Brain pericyte (primary cell): ENCODE data around the gene MRPL55.
A peak's percentile ranks its signal among the peaks of the same experiment; 100 is the strongest.
"Not testable (repeated sequence)": the region's sequence is repeated elsewhere in the genome, so short reads cannot be mapped to it uniquely, and the experiment has no call there.

Experiments used
- DNase-seq: peaks from one replicate; pipeline ENCODE4 v3.0.0-alpha.2; 2012; ENCODE audit warnings: low read depth, low spot score

The MRPL55 gene

DNA sequence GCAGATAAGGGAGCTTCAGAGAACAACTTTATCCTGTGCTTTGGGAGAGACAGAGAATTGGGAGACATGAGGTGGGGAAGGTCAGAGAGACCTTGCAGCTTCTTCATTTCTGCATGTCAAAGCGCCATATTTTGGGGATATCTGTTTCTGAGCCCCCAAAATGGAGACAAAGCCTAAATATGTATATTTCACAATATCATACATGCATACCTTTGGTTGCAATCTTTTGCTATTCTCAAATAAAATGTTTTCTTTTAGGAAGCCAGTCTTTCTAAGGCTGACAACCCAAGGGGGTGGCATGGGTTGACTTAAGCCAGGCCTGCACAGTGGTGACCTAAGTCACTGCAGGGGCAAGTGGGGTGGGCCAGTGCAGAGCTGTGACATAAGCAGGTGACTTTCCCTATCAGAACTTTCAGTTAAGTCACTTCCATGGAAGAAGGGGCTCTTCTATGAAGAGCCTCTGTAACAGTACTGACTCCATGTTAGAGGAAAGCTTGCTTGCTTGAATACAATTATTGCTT is 13.9 kb upstream of the MRPL55 start:
- no peak for DNase-seq

DNA sequence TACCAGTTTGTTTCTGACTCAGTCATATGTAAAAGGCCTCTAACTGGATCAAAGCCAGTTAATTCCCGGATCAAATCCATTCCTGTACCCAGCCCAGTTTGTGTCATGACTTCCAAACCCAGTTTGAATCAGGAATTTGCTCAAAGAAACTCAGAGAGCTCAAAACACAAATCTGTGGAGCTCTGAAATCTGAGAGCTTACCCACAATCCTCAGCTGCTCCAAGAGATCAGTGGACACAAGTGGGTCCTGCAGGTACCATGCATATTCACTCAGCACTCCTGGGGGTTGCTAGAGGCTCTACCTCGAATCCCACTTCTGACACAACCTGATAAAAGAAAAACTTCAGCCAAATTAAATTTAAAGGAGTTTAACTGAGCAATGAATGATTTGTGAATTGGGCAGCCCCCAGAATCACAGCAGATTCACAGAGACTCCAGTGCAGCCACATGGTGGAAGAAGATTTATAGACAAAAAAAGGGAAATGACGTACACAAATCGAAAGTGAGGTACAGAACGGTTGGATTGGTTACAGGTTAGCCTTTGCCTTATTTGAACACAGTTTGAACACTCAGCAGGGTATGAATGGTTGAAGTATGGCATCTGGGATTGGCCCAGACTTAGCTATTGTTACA is 11.9 kb upstream of the MRPL55 start:
- DNase-seq = no peak

DNA sequence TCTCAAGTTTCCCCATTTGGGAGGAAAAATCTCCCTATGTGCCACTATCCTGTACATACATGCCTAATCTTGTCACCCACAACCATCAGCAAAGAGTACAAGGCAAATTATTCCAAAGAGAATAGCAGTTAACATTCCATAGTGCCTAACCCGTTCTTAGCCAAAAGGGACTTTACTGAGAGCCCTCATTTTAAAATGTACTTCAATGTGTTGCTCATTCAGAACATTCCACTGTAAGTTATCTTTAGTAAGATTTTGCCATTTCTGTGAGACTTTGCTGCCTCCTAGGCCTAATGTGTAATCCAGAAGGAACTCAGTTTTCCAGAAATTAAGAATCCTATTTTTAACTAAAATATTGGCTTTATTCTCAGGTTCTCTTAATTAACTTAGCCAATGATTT is 11.3 kb upstream of the MRPL55 start:
- no peak for DNase-seq

DNA sequence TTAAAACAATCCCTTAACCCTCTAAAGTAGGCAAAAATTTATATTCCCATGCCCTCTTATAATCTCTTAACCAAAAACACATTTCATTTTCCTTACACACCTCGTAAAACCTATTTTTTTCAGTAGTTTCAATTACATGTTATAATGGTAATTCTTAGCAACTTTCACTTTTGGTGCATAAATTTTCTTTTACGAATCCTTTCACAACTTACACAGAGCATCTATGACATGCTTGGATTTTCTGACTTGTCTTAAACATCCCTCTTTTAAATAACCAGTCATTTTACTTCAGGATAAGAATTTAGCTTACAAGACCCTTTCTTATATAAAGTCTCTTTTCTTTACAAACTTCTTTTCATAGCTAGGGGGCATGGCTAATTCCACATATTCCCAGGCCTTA is 8.9 kb upstream of the MRPL55 start:
- DNase-seq = no peak

DNA sequence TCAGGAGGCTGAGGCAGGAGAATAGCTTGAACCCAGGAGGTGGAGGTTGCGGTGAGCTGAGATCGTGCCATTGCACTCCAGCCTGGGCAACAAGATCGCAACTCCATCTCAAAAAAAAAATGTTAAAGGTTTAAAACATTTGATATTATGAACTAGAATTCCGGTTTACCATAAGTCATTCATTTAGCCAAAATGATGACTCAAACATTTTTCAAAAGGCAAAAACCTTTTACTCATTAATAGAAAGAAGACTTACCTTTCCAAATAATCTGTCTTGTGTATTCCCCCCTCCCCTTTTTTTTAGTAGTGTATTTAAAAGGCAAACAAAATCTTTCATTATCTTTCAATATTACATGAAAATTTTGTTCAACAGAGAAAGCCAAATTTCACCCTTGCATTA is 8.2 kb upstream of the MRPL55 start:
- DNase-seq = no peak

DNA sequence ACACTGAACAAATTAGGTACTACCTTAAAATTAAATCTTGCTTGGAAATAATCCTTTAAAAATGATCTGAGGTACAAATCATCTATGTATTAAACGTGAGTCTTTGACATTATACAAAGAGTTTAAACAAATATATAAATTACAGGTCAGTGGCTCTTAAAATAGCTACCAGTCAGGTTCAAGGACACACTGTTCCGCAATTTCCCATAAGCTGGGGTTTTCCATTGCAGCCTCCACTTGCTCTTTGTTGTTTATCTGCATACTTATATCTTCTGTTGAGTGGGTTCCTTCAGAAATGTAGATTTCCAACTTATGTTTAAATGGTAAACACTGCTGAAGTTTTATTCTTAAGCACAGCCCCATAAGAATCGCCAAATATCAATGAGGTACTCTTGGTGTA is 5.7 kb upstream of the MRPL55 start:
- DNase-seq = no peak

DNA sequence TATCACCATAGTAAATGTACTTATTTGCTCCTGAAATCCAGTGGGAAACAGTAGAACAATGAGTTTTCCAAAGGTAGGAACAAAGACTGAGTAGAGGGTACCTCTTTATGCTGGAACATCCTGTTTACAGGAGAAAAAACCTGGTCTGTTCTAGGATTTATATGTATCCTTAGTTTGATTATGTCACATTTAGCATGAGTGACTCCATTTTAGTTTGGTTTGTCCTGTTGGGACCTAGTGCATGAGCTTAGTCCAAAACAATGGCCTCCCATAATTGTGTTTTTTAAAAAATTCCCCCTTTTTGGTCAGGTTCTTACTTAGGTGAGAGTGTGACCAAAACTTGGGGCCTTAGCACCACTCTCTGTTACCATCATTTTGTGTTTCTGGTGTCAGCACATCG is 3.5 kb upstream of the MRPL55 start:
- no peak for DNase-seq

DNA sequence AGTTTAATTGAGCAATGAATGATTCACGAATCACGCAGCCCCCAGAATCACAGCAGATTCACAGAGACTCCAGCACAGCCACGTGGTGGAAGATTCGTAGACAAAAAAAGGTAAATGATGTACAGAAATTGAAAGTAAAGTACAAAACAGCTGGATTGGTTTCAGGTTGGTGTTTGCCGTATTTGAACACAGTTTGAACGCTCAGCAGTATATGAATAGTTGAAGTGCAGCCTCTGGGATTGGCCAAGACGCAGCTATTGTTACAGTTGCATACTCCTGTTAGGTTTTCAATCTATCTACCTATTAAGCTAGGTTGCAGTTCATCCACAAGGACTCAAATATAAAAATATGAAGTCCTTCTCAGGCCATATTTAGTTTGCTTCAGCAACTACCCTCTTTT is 3.1 kb upstream of the MRPL55 start:
- DNase-seq = no peak

DNA sequence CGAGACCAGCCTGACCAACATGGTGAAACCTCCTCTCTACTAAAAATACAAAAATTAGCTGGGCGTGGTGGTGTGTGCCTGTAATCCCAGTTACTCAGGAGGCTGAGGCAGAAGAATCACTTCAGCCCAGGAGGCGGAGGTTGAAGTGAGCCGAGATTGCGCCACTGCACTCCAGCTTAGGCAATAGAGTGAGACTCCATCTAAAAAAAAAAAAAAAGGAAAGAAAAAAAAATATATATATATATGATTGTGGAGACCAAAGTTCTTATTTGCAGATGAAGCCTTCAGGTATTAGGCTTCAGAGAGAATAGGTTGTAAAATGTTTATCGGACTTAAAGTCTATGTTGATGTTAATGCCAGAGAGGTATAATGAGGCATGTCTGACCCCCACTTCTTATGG is 2.2 kb upstream of the MRPL55 start:
- not testable (repeated sequence) for DNase-seq

DNA sequence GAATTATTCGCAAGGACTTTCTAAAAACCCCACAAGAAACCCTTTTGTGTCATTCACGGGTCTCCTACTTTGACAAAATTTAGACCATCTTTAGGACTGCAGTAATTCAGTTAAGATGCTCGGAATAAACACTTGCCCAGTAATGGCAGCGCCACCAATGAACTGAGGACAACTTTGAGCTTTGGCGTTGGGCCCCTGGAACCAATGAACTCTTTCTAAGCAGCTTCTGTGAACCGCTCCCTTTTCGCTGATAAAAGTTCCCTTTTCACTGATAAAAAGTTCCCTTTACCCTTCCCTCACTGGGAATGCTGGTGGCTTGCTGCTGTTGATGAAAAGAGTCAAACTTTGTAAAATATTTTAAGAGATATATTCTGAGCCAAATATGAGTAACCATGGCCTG is 1.5 kb upstream of the MRPL55 start:
- DNase-seq = no peak

DNA sequence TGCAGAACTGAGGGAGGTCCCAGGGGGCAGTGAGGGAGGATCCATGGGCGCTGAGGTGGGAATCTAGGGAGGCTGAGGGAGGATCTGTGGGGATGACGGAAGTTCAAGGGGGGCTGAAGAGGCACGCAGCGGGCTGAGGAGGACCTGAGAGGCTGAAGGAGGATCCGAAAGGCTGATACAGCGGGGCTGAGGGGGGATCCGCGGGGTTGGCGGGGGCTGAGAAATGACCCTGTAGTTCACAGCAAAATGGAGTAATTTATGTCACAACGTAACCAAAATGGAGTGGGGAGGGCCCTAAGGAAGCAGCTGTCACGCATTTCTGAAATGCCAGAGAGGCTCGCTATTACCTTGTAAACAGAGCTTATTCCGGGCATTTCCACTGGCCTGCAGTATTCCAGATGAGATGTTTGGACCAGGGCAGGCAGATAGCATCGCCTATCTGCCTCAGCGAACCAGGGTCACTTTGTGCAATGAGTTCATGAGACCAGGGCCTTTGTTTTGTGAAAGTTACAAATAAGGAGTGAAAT is 926 bp upstream of the MRPL55 start:
- no peak for DNase-seq

DNA sequence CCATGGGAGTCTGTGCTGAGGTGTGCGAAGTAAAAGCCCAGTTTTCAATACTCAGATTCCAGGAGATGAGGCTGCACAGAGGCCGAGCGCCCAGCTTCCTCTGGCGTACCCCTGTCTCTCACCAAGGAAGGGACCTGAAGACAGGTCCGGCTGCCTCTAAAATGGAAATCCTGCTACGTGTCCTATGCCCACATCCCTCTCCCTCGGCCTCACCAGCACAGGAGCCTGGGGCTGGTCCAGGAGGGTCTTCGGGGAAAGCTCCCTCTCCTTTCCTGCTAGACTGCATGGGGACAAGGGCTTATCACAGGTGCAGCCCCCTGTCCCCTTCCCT is 392 bp downstream of the MRPL55 start:
- DNase-seq = no peak

DNA sequence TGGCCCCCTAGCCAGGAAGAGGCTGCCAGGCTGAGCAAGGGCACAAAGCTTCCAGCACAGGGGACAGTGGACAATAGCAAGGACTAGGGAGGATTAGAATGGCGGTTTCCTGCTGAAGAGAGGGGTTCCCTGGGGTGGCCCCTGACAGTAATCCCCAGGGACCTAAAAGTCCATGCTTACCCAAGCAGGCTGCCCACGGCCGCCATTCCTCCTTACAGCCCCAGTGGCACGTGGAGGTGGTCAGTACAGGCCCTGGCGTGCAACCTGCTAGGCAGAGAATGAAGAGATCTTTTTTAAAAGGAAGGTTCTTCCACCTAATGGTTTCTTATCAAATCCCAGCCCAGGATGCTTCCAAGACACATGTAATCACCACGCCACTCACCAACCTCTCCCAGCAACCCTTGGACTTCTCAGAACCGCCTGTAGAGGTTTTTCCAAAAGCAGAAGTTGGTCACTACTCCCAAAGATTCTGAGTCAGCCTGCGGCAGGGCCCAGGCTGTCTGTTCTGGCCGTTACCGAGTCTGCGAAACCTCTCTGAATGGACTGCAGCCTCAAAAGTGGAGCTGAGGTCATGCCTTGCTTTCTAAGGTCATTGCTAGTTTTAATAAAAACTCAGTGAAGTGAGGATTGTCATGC is 926 bp downstream of the MRPL55 start:
- DNase-seq = no peak

DNA sequence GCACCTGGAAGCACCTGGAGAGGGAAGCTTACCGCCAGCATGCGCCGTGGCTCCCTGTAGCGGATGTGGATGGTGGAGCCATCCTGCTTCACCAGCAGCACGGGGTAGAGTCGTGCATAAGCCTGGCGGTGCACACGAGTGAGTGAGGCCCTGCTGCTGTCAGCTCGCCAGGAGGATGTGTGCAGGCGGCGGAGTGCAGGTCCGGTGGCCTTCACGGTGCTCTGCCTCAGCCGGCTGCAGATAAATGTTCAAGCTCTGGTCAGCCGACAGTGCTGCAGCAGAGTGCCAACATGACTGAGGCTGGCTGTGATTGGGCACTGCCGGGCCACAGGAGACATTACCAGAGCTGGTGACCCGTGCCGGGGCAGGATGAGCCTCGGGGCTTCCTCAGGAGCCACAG is 1.5 kb downstream of the MRPL55 start:
- no peak for DNase-seq

DNA sequence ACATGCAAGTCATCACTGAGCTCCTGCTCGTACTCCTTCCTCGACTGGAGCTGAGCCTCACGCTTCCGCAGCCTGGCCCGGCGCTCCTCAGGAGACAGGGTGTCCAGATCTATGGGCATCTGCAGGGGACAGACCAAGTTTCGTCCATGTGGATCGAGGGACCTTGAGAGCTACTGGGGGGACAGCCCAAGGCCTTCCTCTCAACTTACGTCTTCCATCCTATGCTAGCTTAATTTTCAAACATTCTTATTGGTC is 2.4 kb downstream of the MRPL55 start:
- DNase-seq = no peak

DNA sequence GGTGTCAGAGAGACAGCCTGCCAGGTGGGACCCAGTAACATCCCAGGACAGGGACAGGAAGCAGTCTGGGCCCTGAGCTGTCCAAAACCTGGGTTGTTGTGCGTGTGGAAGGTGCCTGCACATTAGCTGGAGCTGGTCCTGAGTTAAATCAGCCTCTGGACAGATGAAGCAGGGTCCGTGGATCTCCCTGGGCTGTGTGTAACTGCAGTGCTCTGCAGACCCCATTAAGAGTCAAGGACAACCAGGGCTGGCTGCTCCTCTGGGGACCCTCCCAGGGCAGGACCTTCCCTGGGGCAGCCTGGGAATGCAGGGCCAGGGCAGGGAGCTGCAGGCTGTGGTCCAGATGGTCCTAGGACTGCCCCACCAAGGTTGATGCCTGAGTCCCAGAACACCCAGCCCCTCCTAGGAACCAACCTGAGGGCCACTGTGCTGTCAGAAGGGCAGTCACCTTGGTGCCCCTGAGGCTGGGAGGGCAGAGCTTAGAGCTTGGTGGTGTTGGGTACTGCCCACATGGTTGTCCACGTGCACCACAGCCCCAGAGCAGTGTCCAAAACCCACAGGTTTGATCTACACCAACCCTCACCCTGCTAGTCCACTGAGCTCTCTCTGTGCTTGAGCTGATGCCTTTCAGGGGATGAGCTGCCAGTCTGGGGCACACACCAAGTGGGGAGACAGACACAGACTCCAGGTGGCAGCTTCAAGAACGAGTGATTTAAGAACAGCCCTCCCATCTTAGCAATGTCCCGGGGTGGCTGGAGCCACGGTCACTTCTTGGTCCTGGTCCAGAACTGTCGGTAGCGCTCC is 2.9 kb downstream of the MRPL55 start:
- no peak for DNase-seq

DNA sequence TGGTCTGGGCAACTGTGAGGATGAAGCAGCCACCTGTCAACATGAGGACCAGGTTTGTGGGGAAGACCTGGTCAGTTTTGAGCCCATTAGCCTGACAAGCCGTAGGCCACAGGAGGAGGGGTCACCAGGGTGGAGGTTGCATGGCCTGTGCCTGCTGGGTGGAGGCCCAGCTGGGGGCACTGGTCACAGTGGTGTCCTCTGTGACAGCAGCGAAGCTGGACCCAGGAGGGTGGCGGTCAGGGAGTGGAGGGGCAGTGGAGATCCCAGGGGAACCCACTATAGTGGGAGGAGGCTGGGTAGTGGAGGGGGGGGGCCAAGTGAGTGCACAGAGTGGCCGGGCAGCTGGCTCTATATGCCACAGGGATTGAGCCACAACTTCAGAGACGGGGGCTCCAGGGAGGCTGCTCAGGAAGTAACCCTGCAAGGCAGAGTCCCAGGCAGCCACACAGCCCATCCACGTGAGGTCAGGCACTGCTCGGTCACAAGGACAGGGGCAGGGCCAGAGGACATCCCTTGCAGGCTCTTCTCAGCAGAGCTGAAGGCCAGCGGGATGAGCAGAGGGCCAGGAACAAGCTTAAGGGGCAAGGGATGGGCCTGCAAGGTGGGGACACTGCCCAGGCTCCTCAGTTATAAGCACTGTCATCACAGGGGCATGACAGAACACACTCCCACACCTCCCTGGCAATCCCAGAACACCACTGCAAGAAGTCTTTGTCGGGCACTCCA is 3.7 kb downstream of the MRPL55 start:
- no peak for DNase-seq

DNA sequence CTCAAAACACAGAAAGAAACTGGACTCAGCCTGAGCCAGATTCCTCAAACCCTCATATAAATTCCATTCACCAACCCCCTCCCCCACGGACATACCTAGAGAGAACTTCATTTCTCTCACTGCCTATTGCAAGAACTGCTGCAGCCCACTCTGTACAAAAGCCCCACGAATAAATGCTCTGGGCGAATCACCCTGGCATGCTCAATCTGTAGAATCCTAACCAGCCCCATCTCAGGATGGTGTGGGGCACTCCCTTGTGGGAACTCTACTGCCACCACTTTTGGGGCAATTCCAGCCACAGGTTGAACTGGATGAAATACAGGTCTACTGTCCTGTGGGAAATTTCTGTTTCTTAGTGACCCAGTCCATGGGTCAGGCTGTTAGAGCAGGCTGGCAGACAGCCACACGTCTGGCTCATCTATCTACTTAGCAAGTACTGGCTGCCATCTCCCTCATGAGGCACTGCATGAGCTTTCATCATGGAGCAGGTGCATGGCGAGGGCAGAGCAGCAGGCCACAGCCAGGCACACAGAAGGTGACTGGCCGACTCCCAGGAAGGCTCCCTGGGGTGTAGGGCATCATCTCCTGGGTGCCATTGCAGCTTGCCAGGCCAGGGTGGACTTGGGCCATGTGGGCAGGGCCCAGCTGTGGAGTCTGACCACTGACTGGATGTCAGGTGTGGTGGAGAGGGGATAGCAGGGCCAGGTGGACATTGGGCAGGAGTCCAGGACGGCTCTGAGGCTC is 4.4 kb downstream of the MRPL55 start:
- no peak for DNase-seq

DNA sequence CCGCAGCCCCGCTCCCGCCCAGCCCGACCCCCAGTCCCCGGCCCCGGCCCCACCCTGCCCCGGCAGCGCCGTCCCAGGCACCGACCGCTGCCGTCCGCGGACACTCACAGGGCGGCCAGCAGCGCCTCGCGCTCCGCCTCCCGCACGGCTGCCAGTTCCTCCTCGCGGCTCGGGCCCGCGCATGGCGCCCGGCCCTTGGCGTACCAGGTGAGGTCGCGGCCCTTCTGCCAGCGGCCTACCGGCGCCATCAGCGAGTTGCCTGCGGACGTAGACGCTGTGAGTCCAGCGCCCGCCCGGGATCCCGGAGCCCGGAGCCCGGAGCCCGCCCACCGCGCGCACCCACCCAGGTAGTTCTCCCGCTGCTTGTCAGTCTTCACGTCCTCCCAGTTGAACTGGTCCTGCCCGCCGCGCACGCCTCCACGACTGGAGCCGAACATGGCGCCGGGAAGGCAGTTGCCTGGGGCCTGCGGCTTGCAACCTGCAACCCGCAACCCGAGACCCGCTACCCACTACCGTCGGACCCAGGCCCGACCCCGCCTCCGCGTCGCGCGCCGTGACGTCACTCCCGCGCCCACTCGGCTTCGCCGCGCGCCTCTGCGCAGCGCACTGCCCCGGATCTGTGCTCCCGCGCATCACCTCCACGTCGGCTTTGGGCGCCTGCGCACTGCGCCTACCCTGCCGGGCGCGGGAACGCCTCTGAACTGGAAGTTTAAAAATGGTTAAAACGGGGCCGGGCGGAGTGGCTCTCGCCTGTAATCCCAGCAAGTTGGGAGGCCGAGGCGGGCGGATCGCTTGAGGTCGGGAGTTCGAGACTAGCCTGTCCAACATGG is 6.1 kb downstream of the MRPL55 start, which contains the start of gene C1orf35:
Gene C1orf35 (minus strand): TSS at position 535 of the 830 bp plus-strand sequence. CDS start 98 bp downstream, at position 437.
- peak; percentile 77 for DNase-seq

DNA sequence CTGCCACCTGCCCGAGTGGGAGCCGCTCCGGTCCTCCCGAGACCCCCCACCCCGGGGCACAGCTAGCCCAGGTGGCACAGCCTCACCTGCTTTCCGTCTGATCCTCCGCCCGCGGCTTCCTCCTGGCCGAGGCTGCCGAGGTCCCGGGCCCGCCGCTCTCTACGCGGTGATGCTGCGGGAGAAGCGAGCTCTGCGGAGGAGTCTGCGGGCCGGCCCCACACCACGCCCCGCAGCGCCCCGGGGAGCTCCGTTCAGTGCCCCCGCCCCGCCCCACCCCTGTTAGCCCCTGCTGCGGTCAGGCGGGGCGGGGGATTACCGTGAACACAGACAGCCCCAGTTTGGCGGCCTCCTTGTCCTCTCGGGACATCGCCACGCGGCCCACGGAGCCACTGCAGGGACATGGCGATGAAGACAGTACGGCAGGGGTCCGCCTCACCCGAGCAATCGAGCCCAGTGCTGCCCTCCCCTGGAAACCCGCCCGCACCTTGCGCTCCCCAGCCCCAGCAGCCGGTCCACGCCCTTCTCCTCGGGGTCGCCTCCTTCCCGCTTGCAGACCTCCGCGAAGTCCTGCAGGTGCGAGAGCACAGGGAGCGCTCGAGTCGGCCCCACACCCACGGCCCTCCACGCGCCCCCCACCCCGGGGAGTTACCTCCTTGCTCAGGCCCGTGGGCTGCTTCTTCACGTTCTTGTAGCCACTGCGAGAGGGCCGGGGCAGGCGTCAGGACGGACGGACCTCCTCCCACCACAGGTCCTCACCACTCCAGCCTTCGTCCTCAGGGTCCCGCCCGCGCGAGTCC is 6.9 kb downstream of the MRPL55 start:
- DNase-seq = no peak
